Gastrocnemius medialis (tissue), 4 donors: ENCODE results near the gene MTF2. TPM values are rescaled to one million over a fixed set of nuclear protein-coding genes. Genes with fewer than 3 reads are reported as not detected.

Source experiments
- ATAC-seq, 2 donors: fragments of 150-250 bp; one replicate each; pipeline ENCODE4 v1.9.1; 2016
- DNase-seq, 2 donors: peaks; one replicate each; pipeline ENCODE4 v3.0.0-alpha.2; 2019
- H3K27ac ChIP-seq, 4 donors: fragments of 200-600 bp; sonication (generic); 1 replicate in 1 of 4; 2 replicates in 3 of 4; pipeline ENCODE4 v1.5.1; 2016 to 2018; ENCODE audit warnings: mild to moderate bottlenecking in 2 of 4, moderate library complexity in 1 of 4
- H3K27me3 ChIP-seq, 3 donors: fragments of 200-600 bp; sonication (generic) in 2 of 3; 1 replicate in 1 of 3; 2 replicates in 2 of 3; pipeline versions ENCODE4 v1.5.1 to v1.6.0; 2016 to 2019; ENCODE audit warnings: mild to moderate bottlenecking in 1 of 3, moderate library complexity in 1 of 3
- H3K36me3 ChIP-seq, 2 donors: fragments of 200-600 bp; sonication (generic) in 1 of 2; one replicate each; pipeline ENCODE4 v1.5.1; 2017 to 2018
- H3K4me1 ChIP-seq, 2 donors: fragments of 200-600 bp; sonication (generic) in 1 of 2; one replicate each; pipeline ENCODE4 v1.5.1; 2016 to 2017; ENCODE audit warnings: mild to moderate bottlenecking in 2 of 2
- H3K4me3 ChIP-seq, 4 donors: fragments of 200-600 bp; sonication (generic) in 3 of 4; 1 replicate in 1 of 4; 2 replicates in 3 of 4; pipeline ENCODE4 v1.5.1; 2016 to 2019; ENCODE audit warnings: mild to moderate bottlenecking in 2 of 4
- H3K9me3 ChIP-seq, 3 donors: fragments of 200-600 bp; sonication (generic) in 2 of 3; 1 replicate in 1 of 3; 2 replicates in 2 of 3; pipeline ENCODE4 v1.5.1; 2016 to 2019
- POLR2A ChIP-seq, 2 donors: fragments of 450-650 bp; IDR thresholded peaks; one replicate each; pipeline ENCODE4 v1.6.1; 2017; ENCODE audit warnings: antibody characterized with exemption in 2 of 2, mild to moderate bottlenecking in 2 of 2, moderate library complexity in 2 of 2
- in situ Hi-C, 4 donors: fragments of 200-750 bp; cut with MboI; loops; one replicate each; pipeline versions ENCODE4 v1.15.0 to v1.8.0; 2017; ENCODE audit warnings: low sequenced_read_pairs in 4 of 4
- intact Hi-C: fragments of 100-400 bp; cut with DNase I; formaldehyde crosslinking; loops from one replicate; pipeline ENCODE4 v1.15.1; 2023; ENCODE audit warnings: low total_unique reads
- total RNA-seq, 4 donors: library from RNA; depleted of rRNA; stranded (reverse); fragments of >200 nt; gene quantifications; one replicate each; pipeline versions ENCODE4 v1.1.0 to v1.2.3, GENCODE V29; 2016
- TF ChIP-seq, protein P1 (sequence below), 5 experiments: fragments of 450-650 bp in 3 of 5; fragments of 200-600 bp in 2 of 5; sonication (generic) in 2 of 5; IDR thresholded peaks in 4 of 5; conservative IDR thresholded peaks in 1 of 5; 1 replicate in 4 of 5; 2 replicates in 1 of 5; pipeline ENCODE4 v1.5.1; 2016 to 2019; ENCODE audit warnings: antibody characterized with exemption in 5 of 5, mild to moderate bottlenecking in 3 of 5, moderate library complexity in 3 of 5

The MTF2 gene
- total RNA-seq, 4 donors from 2014 or later: 5.9 to 11.7 (median 9.5) TPM

DNA sequence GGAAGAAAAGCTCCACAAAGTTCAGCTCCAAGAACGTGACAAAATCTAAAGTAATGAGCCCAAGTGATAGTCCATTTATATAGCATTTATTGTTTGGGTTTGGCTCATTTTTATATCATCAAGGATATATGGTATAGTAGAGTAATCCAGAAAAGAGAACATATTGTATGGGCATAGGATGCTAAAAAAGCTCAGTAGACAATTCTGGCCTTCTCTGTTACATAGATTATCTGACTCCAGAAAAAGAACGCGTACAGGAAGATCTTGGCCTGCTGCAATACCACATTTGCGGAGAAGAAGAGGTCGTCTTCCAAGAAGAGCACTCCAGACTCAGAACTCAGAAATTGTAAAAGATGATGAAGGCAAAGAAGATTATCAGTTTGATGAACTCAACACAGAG, 57.4 kb downstream of the MTF2 start:
- no peaks in the 10 kb centered on the region for H3K4me1 ChIP-seq
- DNase-seq (no peak), ATAC-seq (no peak)
- no peaks in the 10 kb centered on the region for H3K9me3 ChIP-seq
- no peak overlapping the region for H3K27ac ChIP-seq
- TF ChIP-seq POLR2A (IDR thresholded peaks at IDR 0.05): no peak
- TF ChIP-seq, protein P1, sequence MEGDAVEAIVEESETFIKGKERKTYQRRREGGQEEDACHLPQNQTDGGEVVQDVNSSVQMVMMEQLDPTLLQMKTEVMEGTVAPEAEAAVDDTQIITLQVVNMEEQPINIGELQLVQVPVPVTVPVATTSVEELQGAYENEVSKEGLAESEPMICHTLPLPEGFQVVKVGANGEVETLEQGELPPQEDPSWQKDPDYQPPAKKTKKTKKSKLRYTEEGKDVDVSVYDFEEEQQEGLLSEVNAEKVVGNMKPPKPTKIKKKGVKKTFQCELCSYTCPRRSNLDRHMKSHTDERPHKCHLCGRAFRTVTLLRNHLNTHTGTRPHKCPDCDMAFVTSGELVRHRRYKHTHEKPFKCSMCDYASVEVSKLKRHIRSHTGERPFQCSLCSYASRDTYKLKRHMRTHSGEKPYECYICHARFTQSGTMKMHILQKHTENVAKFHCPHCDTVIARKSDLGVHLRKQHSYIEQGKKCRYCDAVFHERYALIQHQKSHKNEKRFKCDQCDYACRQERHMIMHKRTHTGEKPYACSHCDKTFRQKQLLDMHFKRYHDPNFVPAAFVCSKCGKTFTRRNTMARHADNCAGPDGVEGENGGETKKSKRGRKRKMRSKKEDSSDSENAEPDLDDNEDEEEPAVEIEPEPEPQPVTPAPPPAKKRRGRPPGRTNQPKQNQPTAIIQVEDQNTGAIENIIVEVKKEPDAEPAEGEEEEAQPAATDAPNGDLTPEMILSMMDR (IDR thresholded peaks at IDR 0.05 in 4 of 5, conservative IDR thresholded peaks at IDR 0.05 in 1 of 5): no peak
- intact Hi-C loops (no loop called here), in situ Hi-C loops (no loop called here)
- H3K27me3 ChIP-seq: no peaks in the 10 kb centered on the region
- no peak overlapping the region for H3K4me3 ChIP-seq
- peaks cover 0 to 45% of the 10 kb centered on the region in 2 donors for H3K36me3 ChIP-seq

DNA sequence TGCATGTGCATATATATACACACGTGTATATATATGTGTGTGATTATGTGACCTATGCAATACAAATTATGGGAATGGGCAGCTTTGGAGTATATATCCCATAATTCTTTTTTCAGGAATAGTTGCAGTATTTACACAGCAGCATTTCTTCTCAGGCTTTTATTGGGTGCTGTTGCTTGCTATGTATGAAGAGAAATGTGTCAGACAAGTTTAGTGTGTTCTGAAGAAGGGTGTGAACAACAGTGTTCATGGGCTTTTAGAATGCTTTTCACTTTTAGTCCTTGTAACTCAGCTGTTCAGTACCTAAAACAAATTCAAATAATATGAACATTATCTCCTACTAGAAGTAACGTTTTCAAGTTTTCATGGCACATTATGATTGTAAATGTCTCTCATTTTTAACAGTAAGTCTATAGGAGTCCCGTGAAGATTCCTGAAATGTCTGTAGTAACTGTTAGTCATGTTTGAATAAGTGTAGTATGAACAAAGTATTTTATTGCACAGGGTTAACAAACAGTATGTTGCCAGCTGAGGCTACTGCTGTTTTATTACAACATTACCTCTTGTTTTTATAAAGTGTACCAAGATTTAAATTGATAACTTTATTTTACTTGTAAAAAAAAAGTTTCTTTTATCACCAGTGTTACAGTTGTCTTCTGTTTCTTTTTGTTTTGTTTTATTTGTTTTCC, 58.7 kb downstream of the MTF2 start:
- no peak overlapping the region for H3K27ac ChIP-seq
- peaks cover 0 to 45% of the 10 kb centered on the region in 2 donors for H3K36me3 ChIP-seq
- H3K4me1 ChIP-seq: no peaks in the 10 kb centered on the region

DNA sequence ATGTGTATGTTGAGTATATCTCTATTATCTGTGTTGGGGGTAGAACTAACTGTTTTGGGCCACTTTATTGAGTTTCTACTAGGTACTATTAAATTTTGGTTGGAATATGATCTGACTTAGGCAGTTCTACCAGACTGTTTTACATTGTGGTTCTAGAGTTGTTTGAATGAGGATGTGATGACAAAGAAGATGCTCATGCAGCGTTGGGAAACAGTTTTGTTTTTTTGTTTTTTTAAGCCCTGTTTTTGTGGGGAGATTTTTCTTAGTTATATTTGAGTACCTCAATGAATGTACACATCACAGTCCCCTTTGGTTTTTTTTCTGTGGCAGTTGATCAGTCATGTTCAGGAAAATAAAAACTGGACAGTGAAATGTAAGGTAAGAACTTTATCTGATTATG, 61.0 kb downstream of the MTF2 start:
- Histone ChIP-seq H3K9me3 (no peaks in the 10 kb centered on the region), H3K4me1 (no peaks in the 10 kb centered on the region), H3K4me3 (no peak overlapping the region), H3K27ac (no peak overlapping the region), H3K36me3 (peaks cover 0 to 31% of the 10 kb centered on the region in 2 donors), H3K27me3 (no peaks in the 10 kb centered on the region)
- ATAC-seq (no peak), DNase-seq (no peak)
- in situ Hi-C loops (no loop called here), intact Hi-C loops (no loop called here)
- TF ChIP-seq POLR2A (IDR thresholded peaks at IDR 0.05): no peak
- TF ChIP-seq, protein P1 (IDR thresholded peaks at IDR 0.05 in 4 of 5, conservative IDR thresholded peaks at IDR 0.05 in 1 of 5): no peak

More for the DNA sequence above, 58.7 kb downstream of the MTF2 start:
- in situ Hi-C loops: no loop called here
- DNase-seq (no peak), ATAC-seq (no peak)
- H3K9me3 ChIP-seq: no peaks in the 10 kb centered on the region
- no peak overlapping the region for H3K4me3 ChIP-seq
- intact Hi-C loops: no loop called here
- no peaks in the 10 kb centered on the region for H3K27me3 ChIP-seq
- TF ChIP-seq POLR2A (IDR thresholded peaks at IDR 0.05): no peak
- TF ChIP-seq, protein P1 (IDR thresholded peaks at IDR 0.05 in 4 of 5, conservative IDR thresholded peaks at IDR 0.05 in 1 of 5): no peak

DNA sequence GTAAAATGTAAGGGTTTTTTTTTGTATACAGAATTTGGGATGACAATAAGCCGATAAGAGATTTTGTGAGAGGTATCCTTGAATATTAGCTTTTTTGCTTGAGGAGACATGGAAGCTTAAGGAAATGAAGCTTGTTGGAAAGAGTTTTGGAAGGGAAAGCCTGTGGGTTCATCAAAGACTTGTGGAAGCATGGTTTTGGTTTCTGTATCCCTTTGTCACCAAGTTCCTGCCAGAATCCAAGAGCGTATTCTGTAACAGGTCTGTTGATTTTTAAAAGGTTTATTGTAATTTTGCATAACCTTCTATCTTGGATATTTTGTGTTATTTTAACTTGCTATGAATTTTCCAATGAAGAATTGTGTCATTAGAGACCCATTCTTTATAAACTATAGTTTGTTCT, 63.1 kb downstream of the MTF2 start:
- TF ChIP-seq, protein P1 (IDR thresholded peaks at IDR 0.05 in 4 of 5, conservative IDR thresholded peaks at IDR 0.05 in 1 of 5): no peak
- TF ChIP-seq POLR2A (IDR thresholded peaks at IDR 0.05): no peak
- DNase-seq: no peak
- intact Hi-C loops: no loop called here
- peaks cover 0 to 4% of the 10 kb centered on the region in 2 donors for H3K4me1 ChIP-seq
- H3K36me3 ChIP-seq: peaks cover 0 to 12% of the 10 kb centered on the region in 2 donors
- no peak overlapping the region for H3K4me3 ChIP-seq
- H3K27ac ChIP-seq: no peak overlapping the region
- H3K9me3 ChIP-seq: no peaks in the 10 kb centered on the region
- in situ Hi-C loops: no loop called here
- no peak for ATAC-seq
- no peaks in the 10 kb centered on the region for H3K27me3 ChIP-seq

DNA sequence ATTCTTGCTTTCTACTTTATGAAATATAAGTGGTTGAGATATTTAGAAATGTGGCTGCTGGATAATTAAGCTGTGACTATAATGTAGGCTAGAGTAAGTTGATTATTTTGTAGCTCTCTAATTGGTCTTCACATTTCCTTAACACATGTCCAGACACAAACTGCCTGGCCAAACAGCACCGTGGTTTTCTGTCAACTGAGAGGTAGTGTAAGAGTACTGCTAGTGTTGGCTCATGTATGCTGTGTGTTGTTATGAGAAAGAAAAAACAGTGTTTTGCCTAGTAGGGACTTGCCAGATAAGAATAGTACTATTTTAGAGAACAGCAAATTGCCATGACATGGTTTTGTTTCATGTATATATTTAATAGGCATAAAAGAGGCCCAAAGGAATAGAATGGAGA, 64.1 kb downstream of the MTF2 start:
- Histone ChIP-seq H3K4me3 (no peak overlapping the region), H3K4me1 (peaks cover 0 to 13% of the 10 kb centered on the region in 2 donors), H3K27ac (no peak overlapping the region), H3K36me3 (peaks cover 0 to 12% of the 10 kb centered on the region in 2 donors), H3K27me3 (no peaks in the 10 kb centered on the region), H3K9me3 (no peaks in the 10 kb centered on the region)
- ATAC-seq (no peak), DNase-seq (no peak)
- intact Hi-C loops: no loop called here
- TF ChIP-seq POLR2A (IDR thresholded peaks at IDR 0.05): no peak
- TF ChIP-seq, protein P1 (IDR thresholded peaks at IDR 0.05 in 4 of 5, conservative IDR thresholded peaks at IDR 0.05 in 1 of 5): no peak
- in situ Hi-C loops: no loop called here
